Forelimb muscle (tissue), 1 donor: ENCODE data around the gene COX7A2L. TPM values are rescaled to one million over a fixed set of nuclear protein-coding genes. Genes with fewer than 3 reads are reported as not detected.
"Not testable (repeated sequence)": the region's sequence is repeated elsewhere in the genome, so short reads cannot be mapped to it uniquely, and the experiment has no call there.

Experiments used
- DNase-seq: peaks from one replicate; pipeline ENCODE4 v3.0.0-alpha.2; 2013; ENCODE audit warnings: low read depth
- polyA plus RNA-seq: library from polyadenylated mRNA; unstranded; fragments of 120-200 nt; gene quantifications from one replicate; pipeline ENCODE4 v1.2.1, GENCODE V29; 2013; ENCODE audit not compliant: insufficient read length

Gene COX7A2L
- polyA plus RNA-seq, 1 donor = 164 TPM

GRCh38 chr2:42339191-42339912 lies 21.7 kb downstream of the COX7A2L start:
- no peak for DNase-seq

DNA sequence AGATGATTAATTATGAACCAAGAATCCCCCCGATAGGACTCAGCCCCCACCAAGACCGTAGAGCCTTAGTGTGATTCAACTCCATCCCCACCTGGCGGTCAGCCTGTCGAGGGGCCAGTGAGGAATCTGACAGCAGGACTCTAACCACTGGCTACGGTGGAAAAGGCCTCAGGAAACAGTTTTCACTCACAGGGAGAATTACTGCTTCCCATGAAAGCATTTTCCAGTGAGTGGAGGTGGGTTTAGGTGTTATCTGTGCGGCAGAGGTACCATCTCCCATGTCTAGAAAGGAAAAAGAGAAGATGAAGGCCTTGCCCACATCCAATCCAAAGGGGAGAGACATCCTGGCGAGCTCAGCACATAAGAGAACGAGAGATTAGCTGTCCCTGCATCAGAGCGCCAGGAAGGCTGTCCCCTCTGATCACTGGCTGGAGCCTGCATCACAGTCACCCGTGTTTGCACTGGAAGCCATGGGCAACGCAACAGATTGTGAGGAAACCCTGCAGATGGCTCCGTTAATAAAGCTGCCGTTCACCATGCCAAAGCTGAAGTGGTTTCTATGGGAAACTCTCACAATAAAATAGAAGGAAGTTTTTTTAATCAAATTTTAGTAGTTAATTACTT lies 22.3 kb downstream of the COX7A2L start:
- DNase-seq = no peak

GRCh38 chr2:42337846-42338566 lies 23.0 kb downstream of the COX7A2L start:
- DNase-seq = no peak

GRCh38 chr2:42337356-42337820 lies 23.6 kb downstream of the COX7A2L start:
- DNase-seq = no peak

DNA sequence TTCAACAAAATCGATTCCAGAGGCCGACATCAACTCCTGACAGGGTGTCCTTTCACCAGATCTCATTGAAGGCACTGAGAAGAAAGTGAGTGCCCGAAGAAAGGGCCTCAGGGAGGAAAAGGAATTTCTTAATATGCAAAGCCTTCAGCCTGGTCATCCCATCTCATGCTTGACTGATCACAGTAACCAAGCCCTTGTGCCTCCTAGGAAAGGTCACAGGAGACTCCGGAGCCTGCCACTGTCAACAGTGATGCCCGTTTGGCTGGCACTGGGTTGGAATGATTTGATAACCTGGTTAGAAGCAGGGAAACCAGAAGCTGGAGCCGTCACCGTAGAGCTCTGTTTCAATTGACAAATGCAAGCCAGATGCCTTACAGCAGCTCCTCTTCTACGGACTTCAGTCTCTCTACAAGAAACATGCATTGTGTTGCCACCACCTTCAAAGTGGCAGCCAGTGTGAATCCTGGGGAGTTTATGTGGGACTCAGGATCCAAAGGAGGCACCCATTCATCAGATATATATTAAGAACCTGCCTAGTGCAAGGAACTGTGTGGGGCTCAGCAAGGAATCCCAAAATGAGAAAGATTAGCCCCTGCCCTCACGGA lies 24.6 kb downstream of the COX7A2L start:
- DNase-seq = no peak

DNA sequence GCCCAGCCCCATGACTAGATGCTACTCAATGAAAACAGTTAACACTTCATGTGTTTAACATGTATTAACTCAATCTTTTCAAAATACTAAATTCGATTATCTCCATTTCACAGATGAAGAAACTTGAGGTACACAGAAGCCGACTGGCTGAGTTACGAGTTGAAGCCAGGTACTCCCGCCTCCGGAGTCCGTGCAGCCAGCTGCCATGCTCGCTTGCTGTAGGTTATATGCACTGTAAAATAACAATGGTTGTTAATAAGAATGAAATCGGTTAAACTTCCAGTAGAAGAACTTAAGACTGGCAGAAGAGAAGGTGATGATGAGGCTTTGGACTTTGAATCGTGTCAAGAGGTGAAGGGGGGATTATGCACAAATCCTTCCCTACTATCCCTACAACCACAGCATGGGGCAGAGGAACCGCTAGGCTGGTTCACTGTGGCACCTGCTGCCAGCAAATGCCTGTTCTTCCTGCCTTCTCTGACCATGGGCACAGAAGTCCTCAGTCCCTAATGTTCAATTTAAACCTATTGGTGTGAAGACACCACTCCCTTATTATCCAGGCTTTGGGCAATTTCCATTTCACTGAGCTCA lies 25.4 kb downstream of the COX7A2L start:
- no peak for DNase-seq

DNA sequence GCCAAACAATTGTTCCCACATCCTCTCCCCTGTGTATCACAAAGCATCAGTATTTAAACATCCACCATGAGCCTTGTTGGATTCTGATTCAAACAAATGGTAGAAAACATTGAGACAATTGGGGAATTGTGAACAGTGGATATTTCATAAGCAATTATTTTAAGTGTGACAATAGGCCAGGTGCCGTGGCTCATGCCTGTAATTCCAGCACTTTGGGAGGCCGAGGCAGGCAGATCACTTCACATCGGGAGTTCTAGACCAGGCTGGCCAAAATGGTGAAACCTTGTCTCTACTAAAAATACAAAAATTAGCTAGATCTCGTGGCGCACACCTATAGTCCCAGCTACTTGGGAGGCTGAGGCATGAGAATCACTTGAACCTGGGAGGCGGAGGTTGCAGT lies 26.2 kb downstream of the COX7A2L start:
- DNase-seq = not testable (repeated sequence)

DNA sequence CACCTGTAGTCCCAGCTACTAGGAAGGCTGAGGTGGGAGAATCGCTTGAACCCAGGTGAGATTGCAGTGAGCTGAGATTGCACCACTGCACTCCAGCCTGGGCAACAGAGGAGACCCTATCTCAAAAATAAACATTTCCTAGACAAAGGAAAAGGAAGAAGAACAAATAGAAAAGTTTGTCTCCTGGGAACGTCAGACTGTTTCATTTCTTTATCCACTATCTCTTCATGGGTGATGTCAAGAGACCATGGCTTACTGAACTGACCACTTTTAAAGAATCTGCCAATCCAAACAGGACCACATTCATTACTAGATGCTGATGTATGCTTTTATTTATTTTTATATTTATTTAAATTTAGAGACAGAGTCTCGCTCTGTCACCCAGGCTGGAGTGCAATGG lies 26.8 kb downstream of the COX7A2L start:
- no peak for DNase-seq

DNA sequence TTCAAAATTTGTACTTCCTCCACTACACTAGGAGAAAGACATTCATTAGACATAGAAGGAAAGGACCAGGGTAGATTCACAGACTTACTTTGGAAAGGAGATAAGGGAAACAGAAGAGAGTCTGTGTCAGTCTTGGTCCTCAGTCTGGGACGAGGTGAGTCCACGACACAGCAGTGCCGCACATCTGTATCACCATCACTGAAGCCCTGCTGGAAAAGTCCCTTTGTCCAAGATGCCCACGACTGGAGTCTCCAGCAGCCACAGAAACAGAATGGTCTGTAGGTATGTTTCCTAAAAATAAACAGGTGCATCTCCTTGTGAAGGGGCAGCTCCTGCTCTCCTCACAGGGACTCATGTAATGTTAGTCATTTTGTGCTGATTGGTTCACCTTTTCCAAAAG lies 27.4 kb downstream of the COX7A2L start:
- no peak for DNase-seq

- DNase-seq = no peak
These were observed 28.4 kb downstream of the COX7A2L start for GRCh38 chr2:42332575-42332974.

GRCh38 chr2:42331569-42332284 lies 29.3 kb downstream of the COX7A2L start:
- DNase-seq = no peak

GRCh38 chr2:42329736-42330135 lies 31.3 kb downstream of the COX7A2L start:
- no peak for DNase-seq

- DNase-seq = no peak
These were observed 32.1 kb downstream of the COX7A2L start for GRCh38 chr2:42328923-42329322.

DNA sequence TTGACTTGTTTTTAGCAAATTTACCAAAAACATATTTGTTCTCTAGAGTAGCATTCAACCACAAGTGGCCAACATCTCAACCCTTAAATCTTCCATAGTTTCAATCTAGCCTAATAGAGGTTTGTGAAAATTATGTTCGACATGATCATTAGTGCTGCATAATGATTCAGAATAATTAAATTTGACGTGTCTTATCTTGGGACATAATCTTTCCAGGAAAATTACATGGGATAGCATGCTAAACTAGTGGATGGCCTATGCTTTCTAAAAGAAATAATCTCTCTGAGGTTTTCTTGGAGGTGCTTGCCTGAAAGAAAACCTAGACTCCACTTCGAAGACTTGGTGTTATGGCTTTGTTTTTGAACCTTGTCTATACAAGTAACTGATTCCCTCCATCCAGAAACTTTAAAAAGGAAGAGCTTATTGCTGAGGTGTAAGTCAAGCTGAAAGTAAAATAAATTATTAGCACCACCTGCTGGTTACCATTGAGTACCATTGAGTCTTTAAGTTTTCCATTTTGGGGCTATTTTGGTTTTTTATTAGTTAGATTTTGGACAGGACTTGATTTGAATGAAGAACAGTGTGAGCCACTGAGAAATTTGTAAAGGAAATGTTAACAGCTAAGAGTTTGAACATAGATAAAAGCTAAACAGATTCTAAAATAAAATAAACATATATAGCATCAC lies 32.7 kb downstream of the COX7A2L start:
- DNase-seq = no peak

DNA sequence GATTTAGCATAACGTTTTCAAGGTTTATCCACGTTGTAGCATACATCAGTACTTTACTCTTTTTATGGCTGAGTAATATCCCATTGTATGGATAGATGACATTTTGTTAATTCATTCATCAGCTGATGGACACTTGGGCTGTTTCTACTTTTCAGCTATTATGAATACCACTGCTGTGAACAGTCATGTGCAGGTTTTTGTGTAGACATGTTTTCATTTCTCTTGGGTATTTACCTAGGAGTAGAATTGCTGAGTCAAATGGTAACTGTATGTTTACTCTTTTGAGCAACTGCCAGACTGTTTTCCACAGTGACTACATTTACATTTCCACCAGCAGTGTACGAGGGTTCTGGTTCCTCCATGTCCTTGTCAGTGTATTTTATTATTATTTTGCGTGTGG lies 33.9 kb downstream of the COX7A2L start:
- no peak for DNase-seq

DNA sequence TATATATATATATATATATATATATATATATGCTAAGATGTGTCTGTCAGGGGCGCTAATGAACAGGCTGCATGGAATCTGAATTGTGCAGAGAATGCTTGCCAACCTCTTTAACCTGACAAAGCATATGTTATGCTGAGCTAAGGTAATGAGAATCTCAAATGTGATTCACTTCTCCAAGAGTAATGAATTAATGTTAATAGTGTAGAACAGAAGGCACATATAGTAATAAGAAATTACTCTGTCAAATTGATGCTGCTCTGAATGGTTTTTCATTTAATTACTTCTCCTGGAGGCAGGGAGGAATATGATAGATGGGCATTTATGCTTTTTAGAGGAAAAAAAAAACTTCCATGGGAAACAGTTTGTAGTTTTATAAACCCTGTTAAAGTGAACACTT lies 35.4 kb downstream of the COX7A2L start:
- DNase-seq = no peak

DNA sequence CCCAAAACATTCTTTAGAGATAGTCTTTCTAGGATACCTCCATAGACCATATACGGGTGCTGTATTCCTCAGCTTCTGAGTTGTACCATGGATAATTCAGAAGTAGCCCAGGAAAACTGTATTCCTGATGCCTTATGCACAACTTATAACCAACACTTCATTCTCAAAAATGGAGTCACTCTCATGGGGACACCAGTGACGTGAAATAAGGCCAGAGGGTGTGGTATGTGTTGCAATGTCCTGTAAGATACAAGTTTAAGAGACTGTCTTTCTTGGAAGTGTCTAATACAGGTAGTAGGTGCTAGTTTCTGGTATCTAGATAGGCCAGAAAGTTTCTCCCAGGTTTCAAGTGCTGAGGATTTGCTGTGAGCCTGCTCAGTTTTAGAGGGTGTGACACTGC lies 36.1 kb downstream of the COX7A2L start:
- DNase-seq = no peak

DNA sequence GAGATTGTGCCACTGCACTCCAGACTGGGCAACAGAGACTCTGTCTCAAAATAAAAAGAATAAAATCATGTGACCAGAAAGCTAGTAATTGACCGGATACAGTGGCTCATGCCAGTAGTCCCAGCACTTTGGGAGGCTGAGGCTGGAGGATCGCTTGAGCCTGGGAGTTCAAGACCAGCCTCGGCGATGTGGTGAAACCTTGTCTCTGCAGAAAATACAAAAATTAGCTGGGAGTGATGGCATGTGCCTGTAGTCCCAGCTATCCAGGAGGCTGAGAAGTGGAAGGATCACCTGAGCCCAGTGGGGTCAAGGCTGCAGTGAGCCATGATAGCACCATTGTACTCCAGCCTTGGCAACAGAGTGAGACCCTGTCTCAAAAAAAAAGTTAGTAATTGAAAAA lies 36.8 kb downstream of the COX7A2L start:
- DNase-seq = no peak

DNA sequence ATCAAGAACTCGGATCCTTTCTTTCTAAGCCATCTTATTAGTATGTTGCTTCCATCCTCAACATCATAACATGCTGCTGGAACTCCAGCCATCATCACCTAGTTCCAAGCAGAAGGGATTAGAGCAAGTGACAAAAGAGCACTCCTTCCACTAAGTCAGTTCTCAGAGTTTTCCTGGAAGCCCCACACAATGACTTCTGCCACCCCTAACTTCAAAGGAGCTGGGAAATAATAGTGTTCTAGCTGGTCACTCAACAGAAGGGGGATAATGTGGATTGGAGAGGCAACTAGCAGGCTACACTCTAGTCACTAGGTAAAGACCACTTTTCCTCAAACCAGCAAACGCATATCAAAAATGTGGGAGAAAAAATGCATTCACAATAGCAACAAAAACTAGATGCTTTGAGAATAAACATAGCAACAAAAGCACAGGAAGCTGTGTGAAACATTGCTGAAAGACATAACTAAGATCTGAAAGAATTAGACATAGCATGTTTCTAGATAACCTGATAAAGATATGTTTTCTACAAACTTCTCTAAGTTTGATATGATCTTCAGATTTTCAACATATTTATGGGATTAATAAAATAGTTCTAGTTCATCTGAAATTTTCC lies 39.5 kb downstream of the COX7A2L start:
- no peak for DNase-seq

- no peak for DNase-seq
These were observed 41.8 kb downstream of the COX7A2L start for GRCh38 chr2:42319265-42319664.
